Body of pancreas (tissue), 4 donors: ENCODE results near the gene SVEP1.

Source experiments
- POLR2A ChIP-seq, 3 donors: fragments of 450-650 bp; IDR thresholded peaks; one replicate each; pipeline ENCODE4 v1.6.1; 2016; ENCODE audit warnings: antibody characterized with exemption in 3 of 3, mild to moderate bottlenecking in 2 of 3
- TF ChIP-seq, protein P1 (sequence below), 7 experiments: fragments of 450-650 bp in 4 of 7; fragments of 200-600 bp in 3 of 7; sonication (generic) in 3 of 7; IDR thresholded peaks; one replicate each; pipeline ENCODE4 v1.5.1; 2016 to 2019; ENCODE audit warnings: antibody characterized with exemption in 7 of 7

DNA sequence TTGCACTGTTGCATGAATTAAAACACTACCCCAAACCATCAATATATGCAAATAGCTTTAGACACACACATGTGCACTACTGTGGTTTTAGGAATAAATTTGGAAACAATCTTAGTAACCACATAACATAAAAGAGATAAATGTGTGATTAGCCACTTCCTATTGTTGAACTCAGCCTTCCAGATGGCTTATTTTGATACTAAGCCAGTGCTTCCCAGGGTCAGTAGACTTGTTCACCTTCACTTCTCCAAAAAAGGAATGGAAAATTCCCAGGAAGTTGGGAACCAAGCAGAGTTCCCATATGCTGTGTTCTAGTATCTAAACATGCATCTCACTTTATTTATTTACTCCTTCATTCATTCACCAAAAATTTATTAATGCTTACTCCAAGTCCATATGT lies 47.8 kb downstream of the SVEP1 start:
- TF ChIP-seq, protein P1, sequence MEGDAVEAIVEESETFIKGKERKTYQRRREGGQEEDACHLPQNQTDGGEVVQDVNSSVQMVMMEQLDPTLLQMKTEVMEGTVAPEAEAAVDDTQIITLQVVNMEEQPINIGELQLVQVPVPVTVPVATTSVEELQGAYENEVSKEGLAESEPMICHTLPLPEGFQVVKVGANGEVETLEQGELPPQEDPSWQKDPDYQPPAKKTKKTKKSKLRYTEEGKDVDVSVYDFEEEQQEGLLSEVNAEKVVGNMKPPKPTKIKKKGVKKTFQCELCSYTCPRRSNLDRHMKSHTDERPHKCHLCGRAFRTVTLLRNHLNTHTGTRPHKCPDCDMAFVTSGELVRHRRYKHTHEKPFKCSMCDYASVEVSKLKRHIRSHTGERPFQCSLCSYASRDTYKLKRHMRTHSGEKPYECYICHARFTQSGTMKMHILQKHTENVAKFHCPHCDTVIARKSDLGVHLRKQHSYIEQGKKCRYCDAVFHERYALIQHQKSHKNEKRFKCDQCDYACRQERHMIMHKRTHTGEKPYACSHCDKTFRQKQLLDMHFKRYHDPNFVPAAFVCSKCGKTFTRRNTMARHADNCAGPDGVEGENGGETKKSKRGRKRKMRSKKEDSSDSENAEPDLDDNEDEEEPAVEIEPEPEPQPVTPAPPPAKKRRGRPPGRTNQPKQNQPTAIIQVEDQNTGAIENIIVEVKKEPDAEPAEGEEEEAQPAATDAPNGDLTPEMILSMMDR (IDR thresholded peaks at IDR 0.05) = no peak
- TF ChIP-seq POLR2A (IDR thresholded peaks at IDR 0.05) = no peak
